Tibial artery (tissue), 4 donors: ENCODE data around the gene NPM3.

ENCODE experiments used
- DNase-seq, 2 donors: peaks; one replicate each; pipeline ENCODE4 v3.0.0-alpha.2; 2019
- H3K27ac ChIP-seq, 2 donors: fragments of 200-600 bp; sonication (generic) in 1 of 2; 1 replicate in 1 of 2; 2 replicates in 1 of 2; pipeline ENCODE4 v1.5.1; 2018 to 2019; ENCODE audit warnings: mild to moderate bottlenecking in 1 of 2
- H3K27me3 ChIP-seq, 2 donors: fragments of 200-600 bp; sonication (generic) in 1 of 2; one replicate each; pipeline versions ENCODE4 v1.5.1 to v1.6.0; 2016 to 2019
- H3K36me3 ChIP-seq, 3 donors: fragments of 200-600 bp; sonication (generic) in 2 of 3; one replicate each; pipeline ENCODE4 v1.5.1; 2016 to 2019; ENCODE audit warnings: mild to moderate bottlenecking in 2 of 3
- H3K4me1 ChIP-seq, 4 donors: fragments of 200-600 bp; sonication (generic) in 2 of 4; 1 replicate in 3 of 4; 2 replicates in 1 of 4; pipeline ENCODE4 v1.5.1; 2016 to 2019
- H3K4me3 ChIP-seq, 2 donors: fragments of 200-600 bp; sonication (generic) in 1 of 2; 1 replicate in 1 of 2; 2 replicates in 1 of 2; pipeline ENCODE4 v1.5.1; 2018 to 2019; ENCODE audit warnings: mild to moderate bottlenecking in 2 of 2
- H3K9me3 ChIP-seq, 3 donors: fragments of 200-600 bp; sonication (generic) in 1 of 3; one replicate each; pipeline ENCODE4 v1.5.1; 2016 to 2019
- intact Hi-C: fragments of 100-400 bp; cut with DNase I; formaldehyde crosslinking; loops from one replicate; pipeline ENCODE4 v1.15.0; 2023; ENCODE audit warnings: low total_unique reads
- TF ChIP-seq, protein P1 (sequence below), 2 experiments: fragments of 200-600 bp in 1 of 2; fragments of 450-650 bp in 1 of 2; IDR thresholded peaks; one replicate each; pipeline ENCODE4 v1.5.1; 2017 to 2019; ENCODE audit warnings: antibody characterized with exemption in 2 of 2, mild to moderate bottlenecking in 1 of 2, moderate library complexity in 1 of 2

Gene NPM3

DNA sequence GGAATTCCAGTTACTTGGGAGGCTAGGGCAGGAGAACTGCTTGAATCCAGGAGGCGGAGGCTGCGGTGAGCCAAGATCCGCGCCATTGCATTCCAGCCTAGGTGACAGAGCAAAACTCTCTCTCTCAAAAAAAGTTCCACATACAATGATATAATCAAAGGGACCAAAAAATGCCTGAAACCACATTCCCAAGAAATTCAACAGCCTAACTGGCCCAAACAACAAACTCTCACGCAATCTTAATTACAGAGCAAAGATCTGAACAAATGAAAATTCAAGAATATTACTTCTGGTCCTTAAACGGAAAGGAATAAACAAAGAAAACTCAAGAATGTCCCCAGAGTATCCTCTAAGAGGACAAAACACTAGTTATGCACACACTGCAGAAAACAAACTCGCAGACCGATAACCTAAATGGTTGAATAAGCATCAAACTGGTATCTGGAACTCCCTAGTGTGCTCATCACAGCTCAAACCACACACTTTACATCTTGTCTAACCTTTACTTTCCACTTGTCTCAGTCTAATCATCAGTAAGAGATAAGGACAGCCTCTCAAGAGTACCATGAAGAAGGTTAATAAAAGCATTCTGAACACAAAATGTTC, 31.3 kb upstream of the NPM3 start:
- peaks cover 0 to 61% (median 33%) of the 10 kb centered on the region in 4 donors for H3K4me1 ChIP-seq
- intact Hi-C loops, result no loop called here
- H3K9me3 ChIP-seq, result no peaks in the 10 kb centered on the region
- no peaks in the 10 kb centered on the region for H3K27me3 ChIP-seq
- H3K36me3 ChIP-seq, result peaks cover 22 to 32% (median 25%) of the 10 kb centered on the region in 3 donors
- no peak for DNase-seq
- TF ChIP-seq, protein P1, sequence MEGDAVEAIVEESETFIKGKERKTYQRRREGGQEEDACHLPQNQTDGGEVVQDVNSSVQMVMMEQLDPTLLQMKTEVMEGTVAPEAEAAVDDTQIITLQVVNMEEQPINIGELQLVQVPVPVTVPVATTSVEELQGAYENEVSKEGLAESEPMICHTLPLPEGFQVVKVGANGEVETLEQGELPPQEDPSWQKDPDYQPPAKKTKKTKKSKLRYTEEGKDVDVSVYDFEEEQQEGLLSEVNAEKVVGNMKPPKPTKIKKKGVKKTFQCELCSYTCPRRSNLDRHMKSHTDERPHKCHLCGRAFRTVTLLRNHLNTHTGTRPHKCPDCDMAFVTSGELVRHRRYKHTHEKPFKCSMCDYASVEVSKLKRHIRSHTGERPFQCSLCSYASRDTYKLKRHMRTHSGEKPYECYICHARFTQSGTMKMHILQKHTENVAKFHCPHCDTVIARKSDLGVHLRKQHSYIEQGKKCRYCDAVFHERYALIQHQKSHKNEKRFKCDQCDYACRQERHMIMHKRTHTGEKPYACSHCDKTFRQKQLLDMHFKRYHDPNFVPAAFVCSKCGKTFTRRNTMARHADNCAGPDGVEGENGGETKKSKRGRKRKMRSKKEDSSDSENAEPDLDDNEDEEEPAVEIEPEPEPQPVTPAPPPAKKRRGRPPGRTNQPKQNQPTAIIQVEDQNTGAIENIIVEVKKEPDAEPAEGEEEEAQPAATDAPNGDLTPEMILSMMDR (IDR thresholded peaks at IDR 0.05), result no peak
- peak overlapping the region; percentile 96 to 99 for H3K4me3 ChIP-seq
- H3K27ac ChIP-seq, result peak overlapping the region in 1 of 2 donors; percentile 30

DNA sequence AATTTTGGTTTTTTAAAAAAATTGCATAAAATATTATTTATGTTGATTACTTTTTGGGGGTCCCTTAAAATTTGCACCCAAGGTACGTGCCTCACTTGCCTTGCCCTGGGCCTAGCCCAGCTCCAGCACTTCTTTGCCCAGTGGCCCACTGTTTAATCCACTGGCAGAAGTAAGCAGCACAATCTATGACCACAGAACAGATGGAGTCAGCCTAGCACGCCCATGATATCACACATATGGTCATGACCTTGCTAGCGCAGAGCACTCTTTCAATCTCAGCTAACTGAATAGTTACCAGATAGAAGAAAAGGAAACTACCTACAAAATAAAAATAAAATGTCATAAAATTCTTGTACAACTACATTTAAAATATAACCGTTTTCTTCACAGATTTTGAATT, 29.4 kb upstream of the NPM3 start:
- H3K27ac ChIP-seq, result no peak overlapping the region
- H3K27me3 ChIP-seq, result no peaks in the 10 kb centered on the region
- intact Hi-C loops, result no loop called here
- TF ChIP-seq, protein P1 (IDR thresholded peaks at IDR 0.05), result no peak
- peaks cover 0 to 52% (median 28%) of the 10 kb centered on the region in 4 donors for H3K4me1 ChIP-seq
- H3K4me3 ChIP-seq, result no peak overlapping the region
- no peak for DNase-seq
- H3K36me3 ChIP-seq, result peaks cover 38 to 45% (median 39%) of the 10 kb centered on the region in 3 donors
- no peaks in the 10 kb centered on the region for H3K9me3 ChIP-seq

DNA sequence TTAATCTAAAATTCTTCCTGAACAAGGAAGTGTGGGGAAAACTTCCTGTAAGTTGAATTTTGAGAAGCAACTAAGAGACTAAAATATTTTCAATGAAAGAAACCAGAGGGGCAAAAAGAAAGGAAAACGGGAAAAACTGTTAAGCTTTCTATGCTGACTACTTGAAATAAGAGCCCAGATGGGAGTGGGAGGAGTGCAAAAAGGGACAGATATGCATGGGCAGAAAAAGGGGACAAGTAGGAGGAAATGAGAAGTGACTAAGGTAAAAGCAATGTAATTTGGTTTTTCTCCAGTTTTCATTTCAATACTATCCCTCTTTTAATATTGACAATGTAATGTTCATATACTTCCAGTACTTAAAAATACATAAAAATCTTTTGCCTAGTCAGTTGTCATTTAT, 23.9 kb upstream of the NPM3 start:
- DNase-seq, result no peak
- Histone ChIP-seq H3K9me3 (no peaks in the 10 kb centered on the region), H3K27me3 (no peaks in the 10 kb centered on the region), H3K27ac (no peak overlapping the region), H3K4me1 (peaks cover 0 to 24% (median 10%) of the 10 kb centered on the region in 4 donors), H3K36me3 (peaks cover 78 to 86% (median 85%) of the 10 kb centered on the region in 3 donors), H3K4me3 (no peak overlapping the region)
- TF ChIP-seq, protein P1 (IDR thresholded peaks at IDR 0.05), result no peak
- intact Hi-C loops, result no loop called here

DNA sequence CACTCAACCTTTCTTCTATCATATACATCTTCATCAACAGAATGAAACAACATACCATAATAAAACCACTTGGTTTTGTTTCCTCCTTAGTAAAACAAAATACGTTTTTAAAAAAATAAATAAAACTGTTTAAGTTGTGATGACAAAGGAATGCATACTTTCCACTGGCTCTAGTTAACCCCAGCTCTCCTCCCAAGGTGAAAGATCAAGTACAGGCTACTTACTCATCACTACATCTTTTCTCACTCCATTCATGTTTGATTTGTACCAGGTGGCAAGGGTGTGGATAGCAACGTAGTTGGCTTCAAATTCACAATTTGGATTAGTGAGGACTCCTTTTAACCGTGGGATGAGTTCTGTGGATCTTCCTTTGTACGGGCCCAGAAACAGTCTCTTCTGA, 20.3 kb upstream of the NPM3 start:
- DNase-seq, result no peak
- Histone ChIP-seq H3K4me1 (peaks cover 0 to 14% (median 2%) of the 10 kb centered on the region in 4 donors), H3K4me3 (no peak overlapping the region), H3K9me3 (no peaks in the 10 kb centered on the region), H3K27ac (no peak overlapping the region), H3K27me3 (no peaks in the 10 kb centered on the region), H3K36me3 (peaks cover 92 to 96% (median 95%) of the 10 kb centered on the region in 3 donors)
- intact Hi-C loops, result no loop called here
- TF ChIP-seq, protein P1 (IDR thresholded peaks at IDR 0.05), result no peak

DNA sequence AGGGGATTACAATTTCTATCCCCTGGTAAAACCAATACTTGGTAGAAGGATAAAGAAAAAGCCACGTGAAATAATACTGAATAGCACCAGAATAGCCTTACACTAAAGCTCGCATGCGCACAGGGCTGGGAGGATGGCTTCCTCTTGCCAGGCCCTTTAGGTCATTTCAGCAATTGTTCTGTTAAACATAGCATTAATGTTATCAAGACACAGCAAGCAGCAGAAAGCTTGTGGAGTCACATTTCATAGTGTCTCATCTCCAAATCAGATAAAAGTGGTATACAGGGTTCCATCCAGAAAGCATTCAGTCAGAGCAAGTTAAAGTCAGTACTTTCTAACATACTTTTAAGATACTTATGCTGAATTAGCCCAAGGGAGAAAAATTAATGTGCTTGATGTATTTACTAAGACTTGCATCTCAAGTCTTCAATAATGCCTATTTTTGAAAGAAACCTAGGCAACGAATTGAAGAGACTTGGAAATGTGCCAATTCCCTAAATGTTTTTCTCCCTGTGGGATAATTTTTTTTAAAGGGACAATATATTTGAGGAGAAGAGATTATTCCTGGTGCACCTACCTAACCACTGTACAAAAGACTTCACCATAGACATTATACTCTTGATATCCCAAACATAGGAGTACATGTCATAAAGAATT, 14.3 kb upstream of the NPM3 start:
- no peak overlapping the region for H3K27ac ChIP-seq
- no peak for DNase-seq
- H3K4me3 ChIP-seq, result no peak overlapping the region
- no peaks in the 10 kb centered on the region for H3K9me3 ChIP-seq
- no peaks in the 10 kb centered on the region for H3K27me3 ChIP-seq
- H3K4me1 ChIP-seq, result peaks cover 0 to 14% (median 2%) of the 10 kb centered on the region in 4 donors
- intact Hi-C loops, result no loop called here
- H3K36me3 ChIP-seq, result peaks cover 91 to 100% (median 99%) of the 10 kb centered on the region in 3 donors
- TF ChIP-seq, protein P1 (IDR thresholded peaks at IDR 0.05), result no peak
